Measurements from ENCODE around the gene TMEM165. TPM values are rescaled to one million over a fixed set of nuclear protein-coding genes. Genes with fewer than 3 reads are reported as not detected.
A peak's percentile ranks its signal among the peaks of the same experiment; 100 is the strongest.

TMEM165 gene
- total RNA-seq, 1 donor from 2014 or later, result 131 TPM

DNA sequence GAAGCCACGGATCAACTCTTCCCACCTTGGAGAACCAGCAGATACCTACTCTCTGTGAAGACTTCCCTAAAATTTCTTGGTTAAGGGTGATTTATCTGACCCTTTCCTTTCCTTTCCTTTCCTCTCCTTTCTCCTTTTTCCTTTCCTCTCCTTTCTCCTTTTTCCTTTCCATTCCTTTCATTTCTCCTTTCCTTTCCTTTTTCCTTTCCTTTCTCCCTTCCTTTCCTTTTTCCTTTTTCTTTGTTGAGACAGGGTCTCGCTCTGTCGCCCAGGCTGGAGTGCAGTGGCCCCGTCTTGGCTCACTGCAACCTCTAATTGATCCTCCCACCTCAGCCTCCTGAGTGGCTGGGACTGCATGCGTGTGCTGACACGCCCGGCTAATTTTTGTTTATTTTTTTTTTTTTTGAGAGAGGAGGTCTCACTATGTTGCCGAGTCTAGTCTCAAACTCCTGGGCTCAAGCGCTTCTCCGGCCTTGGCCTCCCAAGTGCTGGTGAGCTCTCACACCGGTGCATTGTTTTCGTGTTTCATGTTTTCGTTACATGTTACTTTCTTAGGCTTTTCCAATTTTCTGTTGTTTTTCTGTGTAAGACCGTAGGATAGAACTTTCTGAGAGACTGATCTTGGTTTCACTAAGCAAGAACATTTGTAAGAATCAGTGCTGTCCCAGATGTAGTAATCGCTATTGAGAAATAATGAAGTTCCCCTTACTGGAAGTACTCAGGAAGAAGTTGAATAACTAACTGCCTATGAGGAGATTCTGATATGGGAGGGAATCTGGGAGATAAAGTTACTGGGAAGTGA, 2.0 kb downstream of the TMEM165 start:
- intact Hi-C loops (cut with DNase I), result no loop called here
- DNase-seq (ENCODE audit: low spot score) (no peak), ATAC-seq (peak; percentile 50)

DNA sequence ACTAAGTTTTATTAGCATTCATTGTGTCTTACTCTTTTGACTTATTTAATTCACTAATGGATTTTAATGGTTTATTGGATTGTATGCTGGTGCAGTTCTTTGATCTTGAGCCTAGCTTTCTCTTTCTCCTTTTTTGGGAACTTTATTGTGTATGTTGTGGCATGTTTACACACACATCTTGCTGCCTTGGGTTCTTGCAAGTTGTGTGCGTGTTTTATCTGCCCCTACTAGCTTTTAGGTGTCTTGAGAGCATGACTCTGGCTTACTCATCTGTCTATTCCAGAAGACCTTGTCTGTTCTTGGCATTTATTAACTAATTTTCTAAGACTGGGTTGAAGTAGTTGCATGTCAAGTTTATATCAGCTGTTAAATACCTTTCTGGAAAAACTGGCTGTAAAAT, 2.7 kb downstream of the TMEM165 start:
- intact Hi-C loops (cut with DNase I), result no loop called here
- DNase-seq (ENCODE audit: low spot score), result no peak
- ATAC-seq, result no peak

DNA sequence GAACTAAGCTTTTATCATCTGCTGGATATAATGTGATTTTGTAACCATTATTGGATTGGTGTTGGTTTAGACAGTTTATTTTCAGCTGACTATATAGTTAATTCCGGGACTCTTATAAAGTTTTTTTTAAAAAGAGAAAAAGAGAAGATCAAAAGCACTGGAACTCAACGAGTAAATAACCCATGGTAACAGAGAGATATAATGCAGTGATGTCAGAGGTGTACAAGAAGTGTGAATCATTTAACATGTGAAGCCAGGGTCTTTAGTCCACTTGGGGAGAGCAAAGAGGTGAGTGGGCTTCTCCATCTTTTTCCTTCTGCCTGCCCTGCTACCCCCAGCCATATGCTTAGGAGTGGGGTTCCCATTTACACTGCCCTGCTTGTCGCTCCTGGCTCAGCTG, 3.2 kb downstream of the TMEM165 start:
- DNase-seq (ENCODE audit: low spot score) (no peak), ATAC-seq (no peak)
- intact Hi-C loops (cut with DNase I), result no loop called here

DNA sequence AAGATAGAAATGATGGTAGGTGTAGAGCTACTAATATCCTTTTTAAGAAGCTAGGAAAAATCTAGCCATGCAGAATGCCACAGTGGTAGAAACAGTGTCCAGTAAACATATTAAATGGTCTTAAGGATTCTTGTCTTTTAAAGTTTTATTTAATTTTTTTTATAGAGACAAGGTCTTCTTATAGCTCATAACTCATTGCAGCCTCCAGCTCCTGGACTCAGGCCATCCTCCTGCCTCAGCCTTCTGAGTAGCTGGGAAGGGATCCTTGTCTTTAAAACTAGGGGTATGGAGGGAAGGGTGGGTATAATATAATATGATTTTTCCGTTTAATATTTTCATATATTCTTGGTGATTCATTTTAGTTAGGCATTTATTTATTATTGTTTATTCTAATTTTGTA, 3.8 kb downstream of the TMEM165 start:
- DNase-seq (ENCODE audit: low spot score) (no peak), ATAC-seq (no peak)
- intact Hi-C loops (cut with DNase I), result no loop called here

DNA sequence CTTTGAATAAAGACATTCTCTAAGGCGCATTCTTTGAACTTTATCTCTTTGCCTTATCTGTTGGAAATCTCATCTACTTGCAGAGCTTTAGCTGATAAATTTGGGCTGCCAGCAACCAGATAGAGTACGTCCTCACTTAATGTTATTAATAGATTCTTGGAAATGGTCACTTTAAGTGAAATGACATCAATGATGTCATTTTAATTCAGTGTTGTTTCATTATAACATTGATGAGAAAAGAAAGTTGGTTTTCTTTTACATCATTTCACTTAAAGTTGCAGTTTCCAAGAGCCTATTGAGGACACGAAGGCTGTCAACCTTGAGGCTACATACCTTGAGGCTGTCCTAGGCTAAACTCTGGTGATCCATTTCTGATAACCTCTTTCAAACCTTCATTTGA, 9.3 kb downstream of the TMEM165 start:
- intact Hi-C loops (cut with DNase I), result no loop called here
- DNase-seq (ENCODE audit: low spot score) (no peak), ATAC-seq (no peak)

DNA sequence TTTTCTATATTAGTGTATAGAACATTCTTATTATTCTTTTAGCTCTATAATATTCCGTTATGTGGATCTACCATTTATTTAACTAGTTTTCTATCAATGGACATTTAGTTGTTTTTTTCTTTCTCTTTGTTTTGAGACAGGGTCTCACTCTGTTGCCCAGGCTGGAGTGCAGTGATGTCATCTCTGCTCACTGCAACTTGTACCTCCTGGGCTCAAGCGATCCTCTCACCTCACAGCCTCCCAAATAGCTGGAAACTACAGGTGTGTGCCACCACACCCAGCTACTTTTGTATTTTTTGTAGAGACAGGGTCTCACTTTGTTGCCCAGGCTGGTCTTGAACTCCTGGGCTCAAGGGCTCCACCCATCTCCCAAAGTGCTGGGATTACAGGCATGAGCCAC, 10.8 kb downstream of the TMEM165 start:
- no peak for DNase-seq (ENCODE audit: low spot score)
- intact Hi-C loops (cut with DNase I), result no loop called here
- ATAC-seq, result no peak

DNA sequence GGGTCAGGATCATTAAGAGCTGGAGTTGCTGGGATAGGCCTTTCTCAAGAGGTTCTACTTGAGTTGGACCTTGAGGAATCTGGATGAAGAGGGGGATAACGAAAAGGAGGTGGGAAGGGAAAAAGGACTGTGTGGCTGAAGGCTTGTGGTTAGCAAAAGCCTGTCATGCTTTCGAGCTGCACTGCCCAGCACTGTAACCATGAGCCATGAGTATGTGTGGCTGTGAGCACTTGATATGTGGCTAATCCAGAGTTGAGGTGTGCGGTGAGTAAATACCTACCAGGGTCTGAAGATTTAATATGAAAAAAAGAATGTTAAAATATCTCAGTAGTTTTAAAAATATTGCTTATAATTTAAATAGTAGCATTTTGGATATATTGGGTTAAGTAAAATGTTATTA, 11.4 kb downstream of the TMEM165 start:
- intact Hi-C loops (cut with DNase I), result no loop called here
- DNase-seq (ENCODE audit: low spot score) (no peak), ATAC-seq (no peak)

GRCh38 chr4:55407764-55408163, 12.0 kb downstream of the TMEM165 start:
- intact Hi-C loops (cut with DNase I), result no loop called here
- ATAC-seq, result no peak

DNA sequence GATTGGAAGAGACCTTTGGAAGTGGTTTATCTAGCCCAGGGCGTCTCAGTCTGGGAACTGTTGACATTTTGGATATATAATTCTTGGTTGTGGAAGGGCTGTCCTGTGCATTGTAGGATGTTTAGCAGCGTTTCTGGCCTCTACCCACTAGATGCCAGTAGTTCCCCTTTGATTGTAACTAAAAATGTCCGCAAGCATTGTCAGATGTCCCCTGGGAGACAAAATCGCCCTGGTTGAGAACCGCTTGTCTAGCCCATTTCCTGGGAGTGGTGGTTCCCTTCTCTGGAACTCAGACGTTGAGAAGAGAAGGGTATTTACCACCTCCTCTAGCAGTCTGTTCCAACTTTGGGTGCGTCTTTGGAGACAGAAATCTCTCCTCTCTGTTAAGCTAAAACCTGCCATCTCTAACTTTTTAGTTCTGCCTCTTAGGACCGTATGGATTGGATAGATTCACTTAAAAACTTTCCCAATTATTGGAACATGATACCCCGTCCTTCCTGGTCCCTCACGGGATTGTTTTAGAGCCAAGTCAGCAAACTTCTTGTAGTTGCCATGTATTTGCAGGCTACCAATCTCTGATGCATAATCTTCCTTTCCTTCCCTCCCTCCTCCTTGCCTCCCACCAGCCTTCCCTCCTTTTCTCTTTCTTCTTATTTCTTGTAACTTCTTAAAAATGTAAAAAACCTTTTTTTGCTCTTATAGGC, 13.9 kb downstream of the TMEM165 start:
- no peak for ATAC-seq
- intact Hi-C loops (cut with DNase I), result no loop called here
- no peak for DNase-seq (ENCODE audit: low spot score)

More at GRCh38 chr4:55407764-55408163, 12.0 kb downstream of the TMEM165 start:
- no peak for DNase-seq (ENCODE audit: low spot score)

DNA sequence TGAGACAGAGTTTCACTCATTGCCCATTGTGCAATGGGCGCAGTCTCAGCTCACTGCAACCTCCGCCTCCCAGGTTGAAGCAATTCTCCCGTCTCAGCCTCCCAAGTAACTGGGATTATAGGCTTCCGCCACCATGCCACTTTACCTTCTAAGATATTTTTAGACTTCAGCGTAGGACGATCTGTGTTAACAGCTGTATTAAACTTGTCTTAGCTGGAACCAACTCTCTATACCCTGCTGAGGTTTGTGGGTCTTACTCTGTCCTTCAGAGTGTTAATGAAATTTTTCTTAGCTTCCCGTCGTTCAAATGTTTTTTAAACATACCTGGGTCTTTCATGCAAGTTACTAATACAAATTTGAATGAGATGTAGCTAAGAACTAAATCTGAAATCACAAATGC, 14.7 kb downstream of the TMEM165 start:
- DNase-seq (ENCODE audit: low spot score) (no peak), ATAC-seq (no peak)
- intact Hi-C loops (cut with DNase I), result no loop called here

- intact Hi-C loops (cut with DNase I), result no loop called here
- ATAC-seq, result no peak
- DNase-seq (ENCODE audit: low spot score), result no peak
Measured at GRCh38 chr4:55411621-55412020, 15.9 kb downstream of the TMEM165 start.

- ATAC-seq (no peak), DNase-seq (ENCODE audit: low spot score) (no peak)
- intact Hi-C loops (cut with DNase I), result no loop called here
Measured at GRCh38 chr4:55416176-55416575, 20.4 kb downstream of the TMEM165 start.

- no peak for ATAC-seq
- intact Hi-C loops (cut with DNase I), result no loop called here
- no peak for DNase-seq (ENCODE audit: low spot score)
Measured at GRCh38 chr4:55424791-55425190, 29.0 kb downstream of the TMEM165 start.

- intact Hi-C loops (cut with DNase I), result no loop called here
- no peak for DNase-seq (ENCODE audit: low spot score)
- no peak for ATAC-seq
Measured at GRCh38 chr4:55431710-55432336, 36.1 kb downstream of the TMEM165 start.

- ATAC-seq, result peak; percentile 22
- intact Hi-C loops (cut with DNase I), result no loop called here
- no peak for DNase-seq (ENCODE audit: low spot score)
Measured at GRCh38 chr4:55435141-55435841, 39.5 kb downstream of the TMEM165 start.

GRCh38 chr4:55437356-55437796, 41.6 kb downstream of the TMEM165 start:
- ATAC-seq, result no peak
- intact Hi-C loops (cut with DNase I), result no loop called here
- no peak for DNase-seq (ENCODE audit: low spot score)

- ATAC-seq (no peak), DNase-seq (ENCODE audit: low spot score) (no peak)
- intact Hi-C loops (cut with DNase I), result no loop called here
Measured at GRCh38 chr4:55437823-55438222, 42.1 kb downstream of the TMEM165 start.

GRCh38 chr4:55438314-55438713, 42.6 kb downstream of the TMEM165 start:
- intact Hi-C loops (cut with DNase I), result no loop called here
- ATAC-seq, result no peak
- DNase-seq (ENCODE audit: low spot score), result no peak

DNA sequence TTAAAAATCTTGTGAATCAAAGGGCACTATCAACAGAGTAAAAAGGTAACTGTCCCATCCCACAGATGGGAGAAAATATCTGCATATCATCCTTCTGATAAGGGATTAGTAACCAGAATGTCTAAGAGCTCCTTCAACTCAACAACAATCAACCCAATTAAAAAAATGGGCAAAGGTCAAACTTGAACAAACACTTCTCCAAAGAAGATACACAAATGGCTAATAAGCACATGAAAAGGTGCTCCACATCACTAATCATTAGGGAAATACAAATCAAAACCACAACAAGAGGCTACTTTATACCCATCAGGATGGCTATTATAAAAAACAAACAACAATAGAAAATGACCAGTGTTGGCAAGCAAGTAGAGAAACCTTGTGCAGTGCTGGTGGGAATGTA, 43.3 kb downstream of the TMEM165 start:
- ATAC-seq (no peak), DNase-seq (ENCODE audit: low spot score) (no peak)
- intact Hi-C loops (cut with DNase I), result no loop called here

DNA sequence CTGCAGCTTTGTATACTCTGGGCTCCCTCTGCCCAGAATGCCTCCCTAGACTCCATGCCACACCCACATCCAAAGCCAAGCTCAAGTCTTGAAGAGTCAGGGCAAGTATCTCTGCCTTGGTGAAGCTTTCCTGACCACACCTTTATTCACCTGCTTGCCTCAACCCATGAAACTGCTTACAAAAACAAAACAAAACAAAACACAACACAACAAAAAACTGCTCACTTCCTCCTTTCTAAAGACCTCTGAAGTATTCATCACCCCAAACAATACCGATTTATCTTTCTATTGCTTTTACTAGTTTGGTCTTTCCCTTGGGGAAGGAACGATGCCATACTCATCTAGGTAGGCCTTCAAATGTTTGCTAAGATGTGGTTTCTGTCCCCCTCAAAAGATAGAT, 45.0 kb downstream of the TMEM165 start:
- DNase-seq (ENCODE audit: low spot score) (no peak), ATAC-seq (no peak)
- intact Hi-C loops (cut with DNase I), result no loop called here
